Measurements from ENCODE around the gene CDK15.

Gene CDK15

GRCh38 chr2:201780674-201781493, 25.5 kb upstream of the CDK15 start, which contains the start of gene ALS2 (continued):
- TF ChIP-seq PBX3 (CRISPR knock-in tag; IDR thresholded peaks at IDR 0.05): no peak
- TF ChIP-seq ZNF292 (tag by site-specific recombination; IDR thresholded peaks at IDR 0.05; ENCODE audit: borderline replicate concordance, low read depth): no peak
- TF ChIP-seq ZNF394 (tag by site-specific recombination; IDR thresholded peaks at IDR 0.05; ENCODE audit: borderline replicate concordance): no peak; the same call in 1 of the 2 replicates
- TF ChIP-seq ZNF169 (tag by site-specific recombination; IDR thresholded peaks at IDR 0.05): no peak
- peak; percentile 87 for TF ChIP-seq ZNF692 (tag by site-specific recombination; IDR thresholded peaks at IDR 0.05)
- TF ChIP-seq SP2 (tag by site-specific recombination; IDR thresholded peaks at IDR 0.05): peak; percentile 75
- TF ChIP-seq ZEB2 (tag by site-specific recombination; IDR thresholded peaks at IDR 0.05): no peak; the same call in none of the 2 replicates
- TF ChIP-seq GLI4 (tag by site-specific recombination; IDR thresholded peaks at IDR 0.05): no peak
- TF ChIP-seq ZBTB48 (tag by site-specific recombination; IDR thresholded peaks at IDR 0.05): peak; percentile 80
- TF ChIP-seq ZIC2 (tag by site-specific recombination; IDR thresholded peaks at IDR 0.05): 0 out of 2 replicates have a peak, but pooled peaks have one; percentile 41
- no peak for TF ChIP-seq BCL11B (tag by site-specific recombination; IDR thresholded peaks at IDR 0.05; ENCODE audit: low read depth)

GRCh38 chr2:201781557-201782051, 24.7 kb upstream of the CDK15 start:
- Histone ChIP-seq H3K9me3 (ENCODE audit: control insufficient read depth, insufficient read depth, low read depth, low read length) (no peaks in the 10 kb centered on the region), H3K27ac (ENCODE audit: extremely low read depth, low read depth, low read length) (peak overlapping the region; percentile 8; the same call in 1 of the 2 replicates), H3K4me1 (ENCODE audit: control insufficient read depth, insufficient read depth, low read length) (peaks cover 13% of the 10 kb centered on the region; the same call in 1 of the 2 replicates), H3K4me3 (ENCODE audit: low read depth, low read length) (peak overlapping the region; percentile 98), H3K36me3 (ENCODE audit: control insufficient read depth in 2 of 2, insufficient read depth in 1 of 2, low read length in 2 of 2) (no peaks in the 10 kb centered on the region)
- POLR2A ChIA-PET: interaction anchor here (1.0 to 1.5 kb wide), 8 partner anchors 10 to 854 kb away, joined by 3 to 11 read pairs (median 4); partner anchors contain the start of genes CDK15, FAM117B, SUMO1 and TMEM237
- CTCF ChIA-PET: interaction anchor here (1.6 to 1.7 kb wide), 2 partner anchors 15 to 397 kb away, joined by 5 to 6 read pairs; no protein-coding TSS in a partner anchor
- TF ChIP-seq ZNF791 (tag by site-specific recombination; IDR thresholded peaks at IDR 0.05) (no peak), ZBTB6 (tag by site-specific recombination; IDR thresholded peaks at IDR 0.05) (no peak), ZSCAN4 (tag by site-specific recombination; IDR thresholded peaks at IDR 0.05) (no peak), ZNF16 (tag by site-specific recombination; IDR thresholded peaks at IDR 0.05; ENCODE audit: low read depth) (no peak), ZNF341 (tag by site-specific recombination; IDR thresholded peaks at IDR 0.05; ENCODE audit: low read depth) (no peak), GFI1B (tag by site-specific recombination; IDR thresholded peaks at IDR 0.05) (no peak), ZNF654 (tag by site-specific recombination; IDR thresholded peaks at IDR 0.05; ENCODE audit: low read depth) (no peak), ZNF521 (tag by site-specific recombination; IDR thresholded peaks at IDR 0.05) (no peak), ZFP69B (tag by site-specific recombination; IDR thresholded peaks at IDR 0.05) (no peak)

Measured in HEK293 (cell line).